HepG2 (cell line): ENCODE data around the gene AUTS2. TPM values are rescaled to one million over a fixed set of nuclear protein-coding genes. Genes with fewer than 3 reads are reported as not detected.

Experiments
- ATAC-seq: fragments of 200-7000 bp; cut with Tn5 transposase; 3 replicates; pipeline ENCODE4 v1.9.1; 2020; ENCODE audit warnings: mild to moderate bottlenecking, moderate library complexity
- BruUV-seq: library from RNA; stranded (reverse); fragments of 400-500 nt; replicated peaks from 2 replicates; lab custom pipeline; 2021; lab: Mats Ljungman, UMichigan
- CTCF ChIA-PET: fragments of 300-600 bp; formaldehyde crosslinking; extraction: SDS; loops from one replicate; lab custom pipeline; 2021; ENCODE audit warnings: low total read pairs, inconsistent platforms, low intra/inter-chr PET ratio; lab: Yijun Ruan, JAX
- POLR2A ChIA-PET: fragments of 350-600 bp; sonication (Branson Sonifier 250); formaldehyde crosslinking; loops from one replicate; lab custom pipeline; 2020; ENCODE audit warnings: antibody characterized with exemption, inconsistent platforms; lab: Yijun Ruan, JAX
- DNase-seq: peaks from one replicate; pipeline ENCODE4 v3.0.0-alpha.2; 2015; ENCODE audit warnings: low spot score
- FAIRE-seq: peaks from 3 replicates; lab custom pipeline; 2011; peaks lifted over from hg19 to GRCh38; lab: Jason Lieb, UNC
- H2AFZ ChIP-seq: one replicate; pipeline ENCODE4 v1.6.1; 2011; ENCODE audit warnings: low read length, inconsistent platforms
- H3K27ac ChIP-seq: fragments of 300-600 bp; 3 replicates; pipeline ENCODE4 v1.8.0; 2011; ENCODE audit warnings: mixed run types, mild to moderate bottlenecking, mixed read lengths, low read length, inconsistent platforms; ENCODE audit not compliant: insufficient read depth; ENCODE audit errors: extremely low read length
- H3K27me3 ChIP-seq, 2 experiments: fragments of 200-600 bp in 1 of 2; 2 replicates in 1 of 2; 3 replicates in 1 of 2; pipeline versions ENCODE4 v1.6.0 to v1.8.0; 2011; ENCODE audit warnings: low read length in 2 of 2, mild to moderate bottlenecking in 2 of 2, moderate library complexity in 2 of 2, inconsistent platforms in 1 of 2; ENCODE audit not compliant: insufficient read depth in 2 of 2, control insufficient read depth in 1 of 2
- H3K36me3 ChIP-seq, 2 experiments: fragments of 200-600 bp in 1 of 2; replicated peaks in 1 of 2; 2 replicates in 1 of 2; 3 replicates in 1 of 2; pipeline versions ENCODE4 v1.5.1 to v1.8.0; 2011; ENCODE audit warnings: low read length in 2 of 2, inconsistent platforms in 1 of 2; ENCODE audit not compliant: insufficient read depth in 2 of 2, control insufficient read depth in 1 of 2
- H3K4me1 ChIP-seq: 2 replicates; pipeline ENCODE4 v1.5.1; 2012; ENCODE audit warnings: low read length, inconsistent platforms; ENCODE audit not compliant: insufficient read depth
- H3K4me2 ChIP-seq: 2 replicates; pipeline ENCODE4 v1.6.0; 2011; ENCODE audit warnings: low read depth, low read length, inconsistent platforms
- H3K4me3 ChIP-seq, 3 experiments: fragments of 200-600 bp in 1 of 3; sonication (generic), shearing (Covaris generic) in 1 of 3; replicated peaks in 1 of 3; 2 replicates each; pipeline ENCODE4 v1.5.1; 2011 to 2016; ENCODE audit warnings: low read length in 3 of 3, inconsistent platforms in 2 of 3, low read depth in 2 of 3, mild to moderate bottlenecking in 2 of 3, control low read depth in 1 of 3, mixed read lengths in 1 of 3; ENCODE audit not compliant: insufficient read depth in 1 of 3
- H3K79me2 ChIP-seq: one replicate; pipeline ENCODE4 v1.6.1; 2011; ENCODE audit warnings: low read length, inconsistent platforms; ENCODE audit not compliant: insufficient read depth
- H3K9ac ChIP-seq: 2 replicates; pipeline ENCODE4 v1.6.0; 2011; ENCODE audit warnings: mild to moderate bottlenecking, low read depth, low read length, inconsistent platforms; ENCODE audit not compliant: insufficient read depth
- H3K9me3 ChIP-seq: 2 replicates; pipeline ENCODE4 v1.5.1; 2012; ENCODE audit warnings: mild to moderate bottlenecking, low read length
- H4K20me1 ChIP-seq: 2 replicates; pipeline ENCODE4 v1.6.0; 2011; ENCODE audit warnings: inconsistent platforms, mild to moderate bottlenecking, low read length, moderate library complexity; ENCODE audit not compliant: insufficient read depth
- AHDC1 ChIP-seq: sonication (generic); formaldehyde crosslinking; IDR thresholded peaks from 2 replicates; pipeline ENCODE4 v1.5.1; 2020; ENCODE audit warnings: mild to moderate bottlenecking, missing genetic modification reagents, borderline replicate concordance
- MED13 ChIP-seq: sonication (generic); formaldehyde crosslinking; IDR thresholded peaks from 2 replicates; pipeline ENCODE4 v1.5.0; 2020; ENCODE audit warnings: missing genetic modification reagents
- NR0B2 ChIP-seq: sonication (generic); formaldehyde crosslinking; IDR thresholded peaks from 2 replicates; pipeline ENCODE4 v1.4.0; 2020; ENCODE audit warnings: mild to moderate bottlenecking, missing genetic modification reagents
- ZGPAT ChIP-seq: IDR thresholded peaks from 2 replicates; pipeline ENCODE4 v1.6.1; 2016; ENCODE audit warnings: mild to moderate bottlenecking
- ZNF318 ChIP-seq: sonication (generic); formaldehyde crosslinking; IDR thresholded peaks from 2 replicates; pipeline ENCODE4 v1.4.0; 2020; ENCODE audit warnings: mild to moderate bottlenecking, missing genetic modification reagents
- WGBS: methylation state at CpG from one replicate; pipeline ENCODE4 v1.1.6; 2017; ENCODE audit warnings: low lambda C conversion rate; 5-methylcytosine and 5-hydroxymethylcytosine counted together
- in situ Hi-C: cut with HindIII; loops from 2 replicates; pipeline ENCODE4 v1.10.0; 2017; ENCODE audit warnings: low pct_unique_long_range_greater_than_20kb; ENCODE audit not compliant: extremely low pct_ligation_motif_present
- intact Hi-C: fragments of 100-400 bp; cut with micrococcal nuclease; formaldehyde crosslinking; loops from one replicate; pipeline ENCODE4 v1.10.0; 2022; ENCODE audit not compliant: unreplicated experiment
- polyA plus RNA-seq, 8 experiments: library from polyadenylated mRNA; depleted of rRNA in 3 of 8; stranded (reverse) in 7 of 8; unstranded in 1 of 8; fragments of >200 nt; fragmentation: Illumina TruSeq in 4 of 8; extraction: Trizol in 4 of 8; gene quantifications; 2 replicates each; pipeline versions ENCODE4 v1.2.1 to v1.2.3, GENCODE V29; 2011 to 2016; ENCODE audit warnings: low read depth in 4 of 8, missing spikeins in 1 of 8, mixed read lengths in 1 of 8; ENCODE audit not compliant: insufficient read depth in 1 of 8
- total RNA-seq, 5 experiments: library from RNA; depleted of rRNA; stranded (reverse); fragments of >200 nt; fragmentation: Illumina TruSeq; extraction: Trizol; gene quantifications; 2 replicates each; pipeline ENCODE4 v1.2.3, GENCODE V29; 2016; ENCODE audit warnings: low read depth in 1 of 5

The AUTS2 gene
- total and polyA plus RNA-seq, 2 of the 13 experiments (the other 11 are each of a cell fraction or from before 2014, with no cell fraction given) = 0.38 TPM; not detected in 1

- no TSS peak for BruUV-seq
- in situ Hi-C loops = no loop called here
- DNase-seq = peak; percentile 4
- no peak for ATAC-seq
- FAIRE-seq = no peak
- TF ChIP-seq NR0B2 (CRISPR knock-in tag) = no peak
- no peak for TF ChIP-seq ZGPAT (CRISPR knock-in tag)
- TF ChIP-seq AHDC1 (CRISPR knock-in tag) = no peak
- no peak for TF ChIP-seq ZNF318
- TF ChIP-seq MED13 (CRISPR knock-in tag) = no peak
- TF ChIP-seq, all 625 proteins: peak for 0
- Histone ChIP-seq H3K4me2 (no peak overlapping the region), H4K20me1 (no peaks in the 10 kb centered on the region), H3K4me3 (no peak overlapping the region), H3K27me3 (no peaks in the 10 kb centered on the region), H3K36me3 (no peaks in the 10 kb centered on the region), H3K79me2 (no peaks in the 10 kb centered on the region), H3K9me3 (no peaks in the 10 kb centered on the region), H3K9ac (no peak overlapping the region), H3K4me1 (peaks cover 7% of the 10 kb centered on the region; the same call in 1 of the 2 replicates), H3K27ac (no peak overlapping the region), H2AFZ (no peak overlapping the region)
- CTCF ChIA-PET = no interaction called here
- 0% methylated on average over 3 of the region's 3 CpGs for WGBS
- POLR2A ChIA-PET = no interaction called here
- intact Hi-C loops = no loop called here
Measured at GRCh38 chr7:69622960-69623359, 24.7 kb downstream of the AUTS2 start.
